ENCODE data around the gene ACOXL.
"Not testable (repeated sequence)": the region's sequence is repeated elsewhere in the genome, so short reads cannot be mapped to it uniquely, and the experiment has no call there.

ACOXL gene

DNA sequence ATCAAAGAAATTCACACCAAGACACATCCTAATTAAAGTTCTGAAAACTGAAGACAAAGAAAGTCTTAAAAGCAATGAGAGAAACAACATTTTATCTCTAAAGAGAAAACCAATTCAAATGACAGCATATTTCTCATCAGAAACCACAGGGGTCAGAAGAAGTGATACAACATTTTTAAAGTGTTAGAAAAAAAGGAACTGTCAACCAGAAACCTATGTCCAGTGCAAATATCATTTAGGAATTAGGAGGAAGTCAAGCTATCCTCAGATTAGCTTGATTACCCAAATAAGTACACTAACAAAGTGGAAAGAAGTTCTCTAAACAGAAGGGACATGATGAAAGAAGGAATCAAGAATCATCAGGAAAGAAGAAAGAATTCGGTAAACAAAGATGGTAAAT lies 328.8 kb downstream of the ACOXL start:
- no peak for DNase-seq (ENCODE audit: low read depth)

DNA sequence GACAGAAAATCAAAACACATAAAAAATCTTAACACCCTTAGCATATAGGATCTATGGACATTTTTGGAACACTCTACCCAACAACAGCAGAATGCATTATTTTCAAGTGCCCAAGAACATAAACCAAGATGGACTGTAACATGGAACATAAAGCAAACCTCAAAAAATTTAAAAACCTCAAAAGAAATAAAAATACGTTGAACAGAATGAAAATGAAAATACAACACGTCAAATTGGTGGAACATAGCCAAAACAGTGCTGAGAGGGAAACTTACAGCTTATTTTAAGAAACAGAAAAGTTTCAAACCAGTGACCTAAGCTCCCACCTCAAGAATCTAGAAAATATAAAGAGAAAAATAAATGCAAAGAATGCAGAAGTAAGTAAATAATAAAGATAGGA lies 330.0 kb downstream of the ACOXL start:
- DNase-seq (ENCODE audit: low read depth), result no peak

DNA sequence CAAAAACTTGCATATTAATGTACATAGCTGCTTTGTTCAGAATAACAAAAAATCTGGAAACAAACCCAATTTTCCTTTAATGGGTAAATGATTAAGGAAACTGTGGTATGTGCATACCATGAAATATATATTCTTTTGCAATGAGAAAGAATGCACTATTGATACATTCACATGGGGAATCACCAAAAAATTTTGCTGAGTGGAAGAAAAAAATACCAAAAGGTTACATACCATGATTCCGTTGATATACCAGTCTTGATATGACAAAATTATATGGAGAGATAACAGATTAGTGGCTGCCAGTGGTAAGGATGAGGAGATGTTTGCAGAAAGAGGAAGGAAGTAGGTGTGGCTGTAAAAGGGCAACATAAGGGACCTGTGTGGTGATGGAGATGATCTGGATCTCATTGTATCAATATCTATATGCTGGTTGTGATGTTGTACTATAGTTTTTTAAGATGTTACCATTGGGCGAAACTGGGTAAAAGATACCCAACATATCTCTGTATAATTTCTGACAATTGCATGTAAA lies 333.8 kb downstream of the ACOXL start:
- DNase-seq (ENCODE audit: low read depth), result no peak

DNA sequence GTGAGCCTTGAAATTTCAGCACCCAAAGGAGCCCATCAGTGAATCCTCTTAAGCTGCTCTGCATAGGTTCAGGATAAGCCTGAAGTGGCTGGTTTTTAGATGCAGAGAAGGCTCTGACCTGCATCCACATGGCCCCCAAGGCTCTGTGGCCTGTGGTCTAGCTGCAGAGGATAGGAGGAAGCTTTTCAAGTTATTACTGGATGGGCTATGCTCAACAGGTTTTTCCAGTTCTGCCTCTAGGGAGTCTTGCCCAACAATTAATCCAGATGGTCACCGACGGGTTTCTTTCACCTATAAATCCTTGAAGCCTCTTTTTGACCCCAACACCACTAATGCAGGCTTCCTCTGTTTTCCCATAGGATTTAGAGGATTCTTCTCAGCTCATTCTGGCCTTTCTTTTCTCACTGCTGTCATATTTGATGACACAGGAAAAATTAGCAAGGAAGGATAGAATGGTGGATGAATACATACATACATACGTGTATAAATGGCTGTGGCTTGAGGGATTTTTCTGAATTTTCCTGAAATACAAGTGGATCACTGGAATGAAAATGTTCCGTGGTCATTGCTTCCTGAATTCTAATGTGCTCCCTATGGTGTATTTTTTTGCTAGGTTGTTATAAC lies 336.2 kb downstream of the ACOXL start:
- no peak for DNase-seq (ENCODE audit: low read depth)

DNA sequence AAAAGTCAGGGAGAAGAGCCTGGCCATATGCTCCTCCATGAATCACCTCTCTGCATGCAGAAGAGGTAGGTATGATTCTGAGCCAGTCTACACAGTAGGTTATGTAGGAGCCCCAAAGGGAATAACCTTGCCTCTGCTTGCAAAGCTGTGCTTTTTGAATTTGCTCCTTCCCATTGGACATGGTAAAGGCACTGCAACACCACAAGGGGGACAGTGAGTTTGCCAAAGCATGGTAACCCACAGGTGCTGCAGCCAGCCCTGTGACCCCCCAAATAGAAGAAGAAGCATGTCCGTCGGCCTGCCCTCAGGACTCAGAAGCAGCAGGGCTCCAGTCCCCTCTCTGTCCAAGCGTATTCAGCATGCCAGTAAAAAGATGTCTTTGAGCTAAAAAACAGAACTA lies 337.3 kb downstream of the ACOXL start:
- no peak for DNase-seq (ENCODE audit: low read depth)

DNA sequence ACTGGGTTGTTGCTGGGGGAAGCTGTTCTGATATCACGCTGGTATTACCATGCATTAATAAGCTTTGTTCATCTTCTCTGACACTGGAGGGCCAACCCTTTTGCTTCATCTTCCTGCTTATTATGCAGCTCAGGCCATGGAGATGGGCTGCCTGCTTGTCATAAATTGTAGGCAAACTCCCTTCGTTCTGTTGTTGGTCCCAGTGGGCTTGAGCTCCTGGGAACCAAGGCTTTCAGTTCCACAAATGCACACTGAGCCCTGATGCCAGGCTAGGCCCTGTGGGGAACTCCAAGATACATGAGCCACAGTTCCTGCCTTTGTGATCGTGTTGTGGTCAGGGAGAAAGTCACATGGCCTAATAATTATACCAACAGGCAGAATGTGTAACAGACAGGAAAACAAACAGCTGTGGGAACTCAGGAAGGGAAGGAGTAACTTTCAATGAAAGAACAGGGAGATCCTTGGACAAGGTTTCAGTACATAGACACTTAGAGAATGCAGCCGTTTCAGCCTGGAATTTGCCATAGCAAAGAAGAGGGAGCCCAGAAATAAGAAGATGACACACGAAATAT lies 339.3 kb downstream of the ACOXL start:
- no peak for DNase-seq (ENCODE audit: low read depth)

DNA sequence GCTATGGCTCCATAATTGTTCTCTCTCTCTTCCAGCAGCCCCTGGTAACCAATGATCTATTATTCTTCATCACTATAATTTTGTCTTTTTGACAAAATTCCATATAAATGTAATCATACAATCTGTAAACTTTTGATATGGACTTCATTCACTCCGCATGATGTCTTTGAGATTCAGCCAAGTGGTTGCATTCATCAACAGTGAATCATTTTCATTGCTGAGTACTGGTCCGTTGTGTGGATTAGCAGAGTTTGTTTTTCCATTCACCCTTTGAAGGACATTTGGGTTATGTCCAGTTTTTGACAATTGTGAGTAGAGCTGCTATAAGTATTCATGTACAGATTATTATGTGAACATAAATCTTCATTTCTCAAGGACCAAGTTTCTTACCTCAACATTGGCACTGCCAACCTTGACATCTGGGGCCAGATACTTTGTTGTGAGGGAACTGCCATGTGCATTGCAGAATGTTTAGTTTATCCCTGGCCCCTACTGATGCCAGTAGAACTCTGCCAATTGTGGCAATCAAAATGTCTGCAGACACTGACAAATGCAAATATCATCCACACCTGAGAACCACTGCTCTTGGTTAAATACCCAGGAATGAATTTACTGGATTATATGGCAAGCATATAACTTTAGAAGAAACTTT lies 340.0 kb downstream of the ACOXL start:
- no peak for DNase-seq (ENCODE audit: low read depth)

DNA sequence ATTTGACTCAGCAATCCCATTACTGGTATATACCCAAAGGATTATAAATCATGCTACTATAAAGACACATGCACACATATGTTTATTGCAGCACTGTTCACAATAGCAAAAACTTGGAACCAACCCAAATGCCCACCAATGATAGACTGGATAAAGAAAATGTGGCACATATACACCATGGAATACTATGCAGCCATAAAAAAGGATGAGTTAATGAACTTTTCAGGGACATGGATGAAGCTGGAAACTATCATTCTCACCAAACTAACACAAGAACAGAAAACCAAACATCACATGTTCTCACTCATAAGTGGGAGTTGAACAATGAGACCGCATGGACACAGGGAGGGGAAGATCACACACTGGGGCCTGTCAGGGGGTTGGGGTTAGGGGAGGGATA lies 350.3 kb downstream of the ACOXL start:
- DNase-seq (ENCODE audit: low read depth), result not testable (repeated sequence)

DNA sequence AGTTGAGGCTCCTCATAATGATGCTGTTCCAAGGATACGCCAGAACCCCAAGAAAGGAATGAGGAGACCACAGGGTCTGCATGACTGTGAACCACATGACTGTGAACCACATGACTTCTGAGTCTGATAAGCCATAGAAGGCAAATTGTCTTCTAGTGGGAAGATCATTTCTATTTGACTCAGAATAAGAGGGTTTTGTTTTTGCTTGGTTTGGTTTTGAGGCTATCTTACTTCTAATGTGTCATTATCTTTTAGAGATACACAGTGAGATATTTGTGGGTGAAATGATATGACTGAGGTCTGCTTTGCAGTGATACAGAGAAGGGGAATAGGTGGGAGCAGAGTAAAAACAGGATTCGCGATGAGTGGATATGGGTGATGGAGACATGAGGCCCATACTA lies 359.4 kb downstream of the ACOXL start:
- no peak for DNase-seq (ENCODE audit: low read depth)

DNA sequence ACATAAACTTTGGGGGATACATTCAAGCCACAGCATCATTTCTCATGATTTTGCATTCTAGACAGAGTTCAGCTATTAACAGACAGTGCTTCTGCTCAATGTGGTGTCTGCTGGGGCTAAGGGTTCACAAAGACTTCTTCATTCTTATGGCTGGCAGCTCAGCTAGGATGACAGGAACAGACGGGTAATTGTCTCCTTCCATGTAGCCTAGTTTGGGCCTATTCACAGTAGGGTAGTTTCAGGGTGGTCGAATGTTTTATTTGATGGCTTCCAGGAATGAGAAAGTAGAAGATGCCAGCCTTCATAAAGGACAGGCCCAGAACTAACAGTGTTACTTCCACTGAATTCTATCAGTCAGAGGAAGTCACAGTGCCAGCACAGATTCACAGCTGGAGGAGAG lies 362.3 kb downstream of the ACOXL start:
- no peak for DNase-seq (ENCODE audit: low read depth)

DNA sequence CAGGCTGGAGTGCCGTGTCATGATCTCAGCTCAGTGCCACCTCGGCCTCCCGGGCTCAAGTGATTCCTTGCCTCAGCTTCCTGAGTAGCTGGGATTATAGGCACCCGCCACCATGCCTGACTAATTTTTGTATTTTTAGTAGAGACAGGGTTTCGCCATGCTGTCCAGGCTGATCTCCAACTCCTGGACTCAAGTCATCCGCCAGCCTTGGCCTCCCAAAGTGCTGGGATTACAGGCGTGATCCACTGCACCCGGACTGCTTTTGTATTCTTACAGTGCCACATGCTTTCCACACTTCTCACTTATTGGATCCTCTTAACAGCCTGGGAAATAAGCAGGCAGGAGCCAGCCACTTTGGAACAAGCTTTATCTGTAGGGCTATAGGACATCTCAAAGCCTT lies 363.1 kb downstream of the ACOXL start:
- no peak for DNase-seq (ENCODE audit: low read depth)

DNA sequence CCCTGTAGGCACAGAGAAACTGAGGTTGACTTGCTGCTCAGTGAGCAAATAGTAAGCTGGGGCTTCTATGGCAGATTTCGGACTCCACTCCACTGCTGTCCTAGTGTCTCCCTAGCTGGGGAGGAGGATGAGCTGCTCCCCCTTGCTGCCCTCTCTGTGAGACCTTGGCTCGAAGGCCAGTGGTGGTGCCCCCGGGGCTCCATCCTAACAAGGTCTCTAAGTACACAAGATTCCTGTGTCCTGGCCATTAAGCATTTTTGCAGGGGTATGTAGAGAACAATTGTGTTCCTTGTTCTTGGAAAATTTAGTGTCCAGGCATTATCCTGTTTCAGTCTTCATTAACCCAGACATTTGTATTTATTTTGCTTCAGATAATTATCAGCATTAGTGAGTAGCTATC lies 367.0 kb downstream of the ACOXL start:
- no peak for DNase-seq (ENCODE audit: low read depth)

DNA sequence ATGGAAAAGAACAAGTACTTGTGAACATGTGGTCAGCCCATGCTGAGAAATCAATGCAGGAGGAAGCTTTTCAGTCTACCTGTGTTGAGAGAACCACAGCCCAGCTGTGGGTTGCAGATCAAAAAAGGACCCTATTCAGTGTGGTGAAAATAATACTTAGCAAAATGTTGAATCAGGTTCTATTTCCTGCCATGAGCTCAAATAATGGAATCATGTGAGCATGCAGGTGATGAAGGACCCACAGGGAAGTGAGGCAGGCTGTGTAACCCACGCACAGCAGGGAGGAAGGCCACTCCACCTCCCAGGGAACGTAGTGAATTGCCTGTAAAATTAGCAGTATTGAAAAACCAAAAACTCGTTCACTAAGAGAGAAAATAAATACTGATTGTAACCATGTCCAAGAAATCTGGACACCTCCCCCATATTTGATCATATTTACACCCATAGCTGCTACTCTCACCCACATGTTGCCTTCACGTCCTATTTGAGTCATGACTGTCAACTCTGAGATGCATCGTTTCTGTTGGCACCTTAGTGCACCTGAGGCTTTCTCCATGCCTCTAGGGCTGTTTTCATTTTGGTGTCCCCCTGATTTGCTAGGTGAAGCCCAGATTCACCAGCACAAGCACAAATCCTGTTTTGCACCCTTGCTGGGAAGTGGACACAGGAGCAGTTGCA lies 367.9 kb downstream of the ACOXL start:
- DNase-seq (ENCODE audit: low read depth), result no peak

DNA sequence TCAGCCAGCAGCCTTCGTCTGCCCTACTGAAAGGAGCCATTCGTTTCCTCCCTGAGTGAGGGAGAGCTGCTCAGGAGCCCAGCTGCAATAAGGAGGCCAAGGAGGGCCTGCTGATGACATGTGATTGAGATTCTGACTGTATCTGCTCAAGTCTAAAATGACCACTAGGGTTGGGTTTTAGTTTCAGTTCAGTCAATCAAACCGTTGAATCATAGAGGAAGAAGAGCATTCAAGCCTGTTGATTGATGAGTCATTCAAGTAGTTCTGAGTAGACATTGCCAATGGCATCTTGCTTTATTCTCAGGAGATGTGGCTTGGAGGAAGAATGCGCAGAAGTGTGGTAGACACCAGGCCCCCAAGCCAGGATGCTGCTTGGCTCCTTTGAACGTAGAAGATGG lies 368.4 kb downstream of the ACOXL start:
- no peak for DNase-seq (ENCODE audit: low read depth)

DNA sequence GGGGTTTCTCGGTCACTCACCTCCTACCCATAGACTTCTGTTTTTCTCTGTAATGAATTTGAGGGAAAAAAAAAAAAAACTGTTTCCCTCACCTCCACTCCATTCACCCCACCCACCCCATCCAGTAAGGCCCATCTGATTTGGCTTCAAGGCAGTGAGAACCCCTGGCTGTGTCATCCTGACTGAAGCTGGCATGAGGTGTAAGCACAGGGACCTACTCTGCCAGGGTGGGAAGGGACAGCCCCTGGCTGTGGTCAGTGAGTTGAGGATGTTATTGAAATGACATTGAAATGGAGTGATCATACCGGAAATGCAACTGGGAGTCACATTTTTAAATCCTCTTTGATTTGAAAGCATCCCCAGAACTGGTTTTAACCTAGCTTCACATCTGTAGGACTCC lies 369.2 kb downstream of the ACOXL start:
- no peak for DNase-seq (ENCODE audit: low read depth)

DNA sequence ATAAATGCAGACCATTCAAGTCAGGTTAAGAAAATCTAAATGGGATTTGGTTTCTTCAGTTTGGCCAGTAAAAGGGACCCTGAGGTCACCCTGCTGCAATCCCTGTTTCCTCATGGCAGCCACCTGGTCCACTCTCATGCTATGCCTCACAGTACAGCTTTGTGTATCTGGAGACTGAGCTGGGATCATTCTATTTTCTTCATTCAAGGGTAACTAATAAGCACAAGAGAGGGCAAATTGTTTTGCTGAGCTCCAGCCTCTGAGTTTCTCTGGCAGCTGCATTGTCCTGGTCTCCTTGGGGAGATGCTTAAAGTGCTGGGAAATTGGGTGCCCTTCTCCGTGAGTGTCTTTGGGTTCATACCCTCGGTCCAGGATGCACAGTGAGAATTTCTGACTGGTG lies 369.8 kb downstream of the ACOXL start:
- no peak for DNase-seq (ENCODE audit: low read depth)

DNA sequence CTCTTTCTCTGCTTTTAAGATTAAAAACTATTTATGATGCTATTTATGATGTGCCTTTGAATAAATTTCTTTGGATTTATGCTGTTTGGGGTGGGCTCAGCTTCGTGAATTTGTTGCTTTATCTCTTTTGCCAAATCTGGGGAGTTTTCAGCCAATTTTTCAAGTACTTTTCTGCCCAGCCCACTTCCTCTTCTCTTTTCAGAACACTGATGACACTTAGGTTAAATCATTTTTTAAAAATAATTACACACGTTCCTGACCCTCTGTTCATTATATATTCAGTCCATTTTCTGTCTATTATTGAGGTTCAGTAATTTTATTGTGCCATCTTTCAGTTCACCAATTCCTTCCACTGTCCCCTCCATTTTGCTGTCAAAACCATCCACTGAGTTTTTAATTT lies 373.6 kb downstream of the ACOXL start:
- DNase-seq (ENCODE audit: low read depth), result no peak

DNA sequence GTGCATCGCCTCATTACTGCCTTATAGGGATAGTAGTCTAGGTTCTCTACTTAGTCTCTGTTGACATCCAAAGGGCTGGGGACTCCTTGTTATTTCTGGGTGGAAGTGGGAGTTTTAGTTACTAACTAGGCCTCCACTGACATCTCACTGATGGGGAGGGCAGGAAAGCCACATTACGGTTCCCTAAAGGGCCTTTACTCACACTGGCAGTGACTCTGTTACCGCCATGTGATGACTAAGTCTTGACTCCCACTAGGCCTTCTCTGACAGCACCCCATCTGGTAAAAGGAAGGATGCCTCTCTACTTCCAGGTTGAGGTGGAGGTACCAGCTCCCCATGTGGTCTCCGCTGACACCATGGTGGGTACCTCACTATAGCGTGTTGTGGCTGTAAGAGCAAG lies 374.3 kb downstream of the ACOXL start:
- DNase-seq (ENCODE audit: low read depth), result no peak

DNA sequence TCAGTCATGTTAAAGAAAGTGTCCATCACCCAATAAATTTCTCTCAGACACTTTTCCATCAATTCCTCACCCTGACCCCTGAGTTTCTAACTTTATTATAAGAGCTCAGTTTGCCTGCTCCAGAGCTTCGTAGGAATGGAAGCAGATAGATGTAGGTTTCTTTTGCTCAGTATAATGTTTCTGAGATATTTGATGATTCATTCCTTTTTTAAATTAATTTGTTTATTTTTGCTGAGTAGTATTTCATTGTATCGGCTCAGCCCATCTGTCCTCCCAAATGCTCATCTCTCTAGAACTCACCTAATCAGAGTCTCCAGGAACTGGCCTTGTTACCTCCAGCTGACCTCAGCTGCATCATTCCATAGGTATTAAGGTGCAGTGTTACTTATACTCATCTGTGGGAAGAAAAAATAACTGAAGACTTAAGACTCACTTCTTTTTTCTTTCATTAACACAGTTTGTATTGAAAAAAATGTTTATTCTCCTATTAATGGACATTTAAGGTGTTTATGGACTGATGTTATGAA lies 376.4 kb downstream of the ACOXL start:
- DNase-seq (ENCODE audit: low read depth), result no peak

DNA sequence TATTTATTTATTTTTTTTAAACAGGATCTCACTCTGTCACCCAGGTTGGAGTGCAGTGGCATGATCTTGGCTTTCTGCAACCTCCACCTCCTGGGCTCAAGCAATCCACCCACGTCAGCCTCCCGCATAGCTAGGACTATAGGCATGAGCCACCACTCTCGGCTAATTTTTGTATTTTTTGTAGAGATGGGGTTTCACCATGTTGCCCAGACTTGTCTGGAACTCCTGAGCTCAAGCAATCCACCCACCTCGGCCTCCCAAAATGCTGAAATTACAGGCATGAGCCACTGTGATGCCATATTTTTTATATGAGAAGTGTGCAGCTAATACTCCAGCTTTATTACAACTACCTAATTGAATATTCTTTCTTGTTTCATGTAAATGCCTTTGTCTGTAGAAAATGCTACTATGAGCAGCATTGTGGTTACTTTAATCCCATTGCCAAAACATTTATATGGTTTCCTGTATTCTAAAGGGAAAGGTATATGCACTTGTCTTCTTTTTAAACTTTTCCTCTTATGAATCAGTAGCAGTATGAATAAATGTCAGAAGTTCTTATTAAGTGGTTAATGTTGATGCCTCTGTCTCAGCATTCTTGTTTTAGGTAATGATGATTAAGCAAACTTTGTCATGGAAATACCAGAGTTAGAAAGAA lies 378.9 kb downstream of the ACOXL start:
- DNase-seq (ENCODE audit: low read depth), result no peak

DNA sequence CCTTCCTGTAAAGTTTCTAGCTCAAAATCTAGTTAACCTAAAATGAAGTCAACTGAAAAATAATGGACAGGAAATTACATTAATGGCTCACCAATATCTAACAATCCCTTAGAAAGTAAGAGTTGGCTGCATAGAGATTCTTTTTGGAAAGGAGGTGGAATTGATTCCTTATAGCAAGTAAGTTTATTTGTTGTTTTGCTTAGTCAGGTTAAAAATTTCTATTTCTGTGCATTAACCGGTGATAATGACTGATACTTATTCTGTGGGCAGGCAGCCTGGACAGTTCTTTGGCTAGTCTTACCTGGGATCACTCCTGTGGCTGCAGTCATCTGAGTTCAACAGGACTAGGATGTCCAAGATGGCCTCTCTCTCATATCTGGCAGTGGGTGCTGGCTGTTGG lies 381.5 kb downstream of the ACOXL start:
- DNase-seq (ENCODE audit: low read depth), result no peak

DNA sequence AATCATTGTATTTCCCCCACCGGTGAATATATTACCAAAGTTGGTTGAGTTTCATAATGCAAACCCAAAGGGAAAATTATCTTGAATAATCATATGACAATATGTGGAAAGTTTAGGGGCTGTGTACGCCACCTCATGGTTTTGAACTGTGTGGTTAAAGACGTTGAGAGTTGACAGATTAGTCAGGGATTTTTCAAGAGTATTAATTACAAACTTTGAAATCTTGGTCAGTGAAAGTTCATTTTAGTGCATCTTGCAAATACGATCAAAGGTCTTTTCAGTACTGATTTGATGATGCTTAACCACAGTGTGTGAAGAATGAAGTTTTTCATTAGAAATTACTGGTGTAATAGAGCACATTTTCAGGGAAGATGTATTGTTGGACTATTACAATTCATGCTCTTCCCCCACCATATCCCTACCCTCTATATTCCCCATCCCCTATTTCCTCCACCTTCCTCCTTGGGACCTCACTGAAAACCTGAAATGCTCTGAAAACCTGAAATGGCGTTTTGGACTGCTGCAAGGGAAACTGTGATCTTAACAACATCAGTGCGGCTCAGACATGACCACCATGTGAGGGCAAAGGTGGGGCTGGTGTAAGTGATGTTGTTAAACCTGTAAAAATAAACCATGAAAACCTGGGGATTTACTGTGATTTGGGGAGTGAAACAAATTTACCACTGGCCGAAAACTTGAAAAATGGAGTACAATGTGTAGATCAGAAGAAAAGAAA lies 383.8 kb downstream of the ACOXL start:
- DNase-seq (ENCODE audit: low read depth), result no peak

Measured in activated T-helper 1 cell treated with Interleukin-2 at 50 U/mL for 16 hours (primary cell).